Neural progenitor cell (in vitro differentiated cells): ENCODE results near the gene PNLDC1. TPM values are rescaled to one million over a fixed set of nuclear protein-coding genes. Genes with fewer than 3 reads are reported as not detected.

Source experiments
- DNase-seq: peaks from one replicate; pipeline ENCODE4 v3.0.0-alpha.2; 2016; ENCODE audit warnings: low spot score
- H2AFZ ChIP-seq: fragments of 200-600 bp; sonication (generic); replicated peaks from 2 replicates; pipeline ENCODE4 v1.6.1; 2016; ENCODE audit warnings: antibody characterized with exemption
- H3F3A ChIP-seq: fragments of 200-600 bp; sonication (generic); 2 replicates; pipeline ENCODE4 v1.6.1; 2016; ENCODE audit warnings: antibody characterized with exemption, low read depth
- H3K27ac ChIP-seq: fragments of 200-600 bp; sonication (generic); 2 replicates; pipeline ENCODE4 v1.5.1; 2016; ENCODE audit warnings: mild to moderate bottlenecking
- H3K27me3 ChIP-seq: fragments of 200-600 bp; sonication (generic); 2 replicates; pipeline ENCODE4 v1.6.1; 2016; ENCODE audit warnings: mild to moderate bottlenecking, moderate library complexity
- H3K36me3 ChIP-seq: fragments of 200-600 bp; sonication (generic); 2 replicates; pipeline ENCODE4 v1.5.1; 2016
- H3K4me1 ChIP-seq: fragments of 200-600 bp; sonication (generic); 2 replicates; pipeline ENCODE4 v1.6.1; 2016; ENCODE audit warnings: mixed run types
- H3K4me2 ChIP-seq: fragments of 200-600 bp; sonication (generic); 2 replicates; pipeline ENCODE4 v1.6.1; 2016
- H3K4me3 ChIP-seq: fragments of 200-600 bp; sonication (generic); 2 replicates; pipeline ENCODE4 v1.5.1; 2016
- H3K79me2 ChIP-seq: fragments of 200-600 bp; sonication (generic); 2 replicates; pipeline ENCODE4 v1.6.1; 2016; ENCODE audit warnings: low read depth
- H3K9ac ChIP-seq: fragments of 200-600 bp; sonication (generic); 2 replicates; pipeline ENCODE4 v1.6.1; 2016
- H3K9me3 ChIP-seq: fragments of 200-600 bp; sonication (generic); 2 replicates; pipeline ENCODE4 v1.5.1; 2016; ENCODE audit warnings: low read depth
- H4K20me1 ChIP-seq: fragments of 200-600 bp; sonication (generic); 2 replicates; pipeline ENCODE4 v1.6.1; 2016; ENCODE audit warnings: low read depth
- H3K27ac Mint-ChIP-seq: 3 replicates; pipeline ENCODE4 v1.8.0; 2021; ENCODE audit warnings: mixed read lengths
- H3K27me3 Mint-ChIP-seq: 2 replicates; pipeline ENCODE4 v1.8.0; 2022; ENCODE audit warnings: low read depth, mild to moderate bottlenecking, inconsistent platforms, moderate library complexity, mixed read lengths; ENCODE audit not compliant: insufficient read depth
- H3K36me3 Mint-ChIP-seq: 3 replicates; pipeline ENCODE4 v1.8.0; 2021; ENCODE audit warnings: mixed read lengths
- H3K4me1 Mint-ChIP-seq: 3 replicates; pipeline ENCODE4 v1.8.0; 2021; ENCODE audit warnings: mixed read lengths
- H3K4me3 Mint-ChIP-seq: 3 replicates; pipeline ENCODE4 v1.8.0; 2021; ENCODE audit warnings: mild to moderate bottlenecking, moderate library complexity, mixed read lengths
- H3K9me3 Mint-ChIP-seq: 3 replicates; pipeline ENCODE4 v1.8.0; 2020; ENCODE audit warnings: mixed read lengths
- EZH2 ChIP-seq: fragments of 200-600 bp; sonication (generic); IDR thresholded peaks from 2 replicates; pipeline ENCODE4 v1.6.1; 2017; ENCODE audit warnings: antibody characterized with exemption, mild to moderate bottlenecking, moderate library complexity
- EZH2phosphoT487 ChIP-seq: fragments of 200-600 bp; sonication (generic); IDR thresholded peaks from 2 replicates; pipeline ENCODE4 v1.6.1; 2017; ENCODE audit warnings: antibody characterized with exemption
- total RNA-seq: library from RNA; depleted of rRNA; stranded (reverse); fragments of >200 nt; gene quantifications from 2 replicates; pipeline ENCODE4 v1.2.3, GENCODE V29; 2015; ENCODE audit warnings: low replicate concordance
- TF ChIP-seq, protein P1 (sequence below): fragments of 200-600 bp; sonication (generic); IDR thresholded peaks from 2 replicates; pipeline ENCODE4 v1.5.1; 2017; ENCODE audit warnings: antibody characterized with exemption, mild to moderate bottlenecking

Gene PNLDC1
- total RNA-seq, 1 donor from 2014 or later, result not detected

DNA sequence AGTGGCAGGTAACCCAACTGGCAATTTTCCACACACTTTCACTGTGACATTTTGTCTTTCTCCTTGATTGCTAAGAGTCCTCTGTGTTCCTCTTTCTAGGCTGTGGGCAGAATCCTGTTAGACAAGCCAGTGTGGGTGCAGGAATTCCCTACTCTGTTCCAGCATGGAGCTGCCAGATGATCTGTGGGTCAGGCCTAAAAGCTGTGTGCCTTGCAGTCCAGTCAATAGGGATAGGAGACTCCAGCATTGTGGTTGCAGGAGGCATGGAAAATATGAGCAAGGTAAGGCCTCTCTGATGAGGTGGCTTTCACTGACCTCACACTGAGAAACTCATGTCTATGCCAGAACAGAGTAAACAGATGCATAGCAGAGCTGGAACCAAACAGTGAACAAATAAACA lies 33.2 kb upstream of the PNLDC1 start:
- H3K27ac ChIP-seq, result no peak overlapping the region
- no peak overlapping the region for H2AFZ ChIP-seq
- H3K4me1 ChIP-seq, result peaks cover 7% of the 10 kb centered on the region
- DNase-seq, result no peak
- TF ChIP-seq EZH2, result no peak
- TF ChIP-seq, protein P1, sequence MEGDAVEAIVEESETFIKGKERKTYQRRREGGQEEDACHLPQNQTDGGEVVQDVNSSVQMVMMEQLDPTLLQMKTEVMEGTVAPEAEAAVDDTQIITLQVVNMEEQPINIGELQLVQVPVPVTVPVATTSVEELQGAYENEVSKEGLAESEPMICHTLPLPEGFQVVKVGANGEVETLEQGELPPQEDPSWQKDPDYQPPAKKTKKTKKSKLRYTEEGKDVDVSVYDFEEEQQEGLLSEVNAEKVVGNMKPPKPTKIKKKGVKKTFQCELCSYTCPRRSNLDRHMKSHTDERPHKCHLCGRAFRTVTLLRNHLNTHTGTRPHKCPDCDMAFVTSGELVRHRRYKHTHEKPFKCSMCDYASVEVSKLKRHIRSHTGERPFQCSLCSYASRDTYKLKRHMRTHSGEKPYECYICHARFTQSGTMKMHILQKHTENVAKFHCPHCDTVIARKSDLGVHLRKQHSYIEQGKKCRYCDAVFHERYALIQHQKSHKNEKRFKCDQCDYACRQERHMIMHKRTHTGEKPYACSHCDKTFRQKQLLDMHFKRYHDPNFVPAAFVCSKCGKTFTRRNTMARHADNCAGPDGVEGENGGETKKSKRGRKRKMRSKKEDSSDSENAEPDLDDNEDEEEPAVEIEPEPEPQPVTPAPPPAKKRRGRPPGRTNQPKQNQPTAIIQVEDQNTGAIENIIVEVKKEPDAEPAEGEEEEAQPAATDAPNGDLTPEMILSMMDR, result no peak
- TF ChIP-seq EZH2phosphoT487, result no peak
- Mint-ChIP-seq H3K27ac (no peak overlapping the region), H3K9me3 (peaks cover 3% of the 10 kb centered on the region), H3K36me3 (peaks cover 59% of the 10 kb centered on the region), H3K4me1 (peaks cover 17% of the 10 kb centered on the region), H3K27me3 (peaks cover 4% of the 10 kb centered on the region), H3K4me3 (no peak overlapping the region)
- H3K27me3 ChIP-seq, result no peaks in the 10 kb centered on the region
- peaks cover 35% of the 10 kb centered on the region for H3K36me3 ChIP-seq
- no peak overlapping the region for H3K9ac ChIP-seq
- peaks cover 57% of the 10 kb centered on the region for H3K79me2 ChIP-seq
- no peak overlapping the region for H3K4me2 ChIP-seq
- no peak overlapping the region for H3K4me3 ChIP-seq
- H4K20me1 ChIP-seq, result no peaks in the 10 kb centered on the region
- H3F3A ChIP-seq, result peaks cover 7% of the 10 kb centered on the region
- peaks cover 6% of the 10 kb centered on the region for H3K9me3 ChIP-seq

- TF ChIP-seq, protein P1, result no peak
- no peak for TF ChIP-seq EZH2
- TF ChIP-seq EZH2phosphoT487, result no peak
- H3K36me3 ChIP-seq, result peaks cover 42% of the 10 kb centered on the region
Measured at GRCh38 chr6:159769470-159769869, 30.6 kb upstream of the PNLDC1 start.

DNA sequence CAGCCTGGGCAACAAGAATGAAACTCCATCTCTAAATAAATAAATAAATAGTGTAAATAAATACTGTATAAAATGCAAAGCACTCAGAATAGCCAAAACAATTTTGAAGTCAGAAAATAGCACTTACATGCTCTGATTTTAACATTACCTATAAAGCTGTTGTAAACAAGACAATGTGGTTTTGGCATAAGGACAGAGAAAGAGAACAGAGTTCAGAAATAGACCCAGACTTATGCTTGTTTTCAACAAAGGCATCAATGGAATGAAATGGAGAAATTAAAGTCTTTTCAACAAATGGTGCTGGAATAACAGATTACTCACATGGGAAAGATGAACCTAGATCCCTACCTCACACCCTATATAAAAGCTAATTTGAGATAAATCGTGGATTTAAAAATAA lies 27.9 kb upstream of the PNLDC1 start:
- Histone ChIP-seq H4K20me1 (no peaks in the 10 kb centered on the region), H3K9me3 (peaks cover 6% of the 10 kb centered on the region), H3K79me2 (peaks cover 11% of the 10 kb centered on the region), H3K27ac (no peak overlapping the region), H3K9ac (no peak overlapping the region), H3K4me1 (no peaks in the 10 kb centered on the region), H3K27me3 (no peaks in the 10 kb centered on the region), H3K4me3 (no peak overlapping the region), H2AFZ (no peak overlapping the region), H3F3A (peaks cover 22% of the 10 kb centered on the region), H3K36me3 (peaks cover 41% of the 10 kb centered on the region), H3K4me2 (no peak overlapping the region)
- H3K36me3 Mint-ChIP-seq, result peaks cover 55% of the 10 kb centered on the region
- DNase-seq, result no peak
- H3K9me3 Mint-ChIP-seq, result peaks cover 3% of the 10 kb centered on the region
- H3K4me3 Mint-ChIP-seq, result no peak overlapping the region
- peaks cover 2% of the 10 kb centered on the region for H3K27me3 Mint-ChIP-seq
- no peak overlapping the region for H3K27ac Mint-ChIP-seq
- no peak for TF ChIP-seq EZH2phosphoT487
- no peak for TF ChIP-seq EZH2
- TF ChIP-seq, protein P1, result no peak
- peaks cover 3% of the 10 kb centered on the region for H3K4me1 Mint-ChIP-seq

More at GRCh38 chr6:159769470-159769869, 30.6 kb upstream of the PNLDC1 start:
- Mint-ChIP-seq H3K9me3 (peaks cover 3% of the 10 kb centered on the region), H3K27me3 (no peaks in the 10 kb centered on the region), H3K4me3 (no peak overlapping the region), H3K4me1 (peaks cover 12% of the 10 kb centered on the region), H3K36me3 (peaks cover 53% of the 10 kb centered on the region), H3K27ac (no peak overlapping the region)
- Histone ChIP-seq H2AFZ (no peak overlapping the region), H3F3A (peaks cover 8% of the 10 kb centered on the region), H3K27ac (no peak overlapping the region), H3K27me3 (no peaks in the 10 kb centered on the region), H3K4me1 (no peaks in the 10 kb centered on the region), H3K4me3 (no peak overlapping the region), H3K4me2 (no peak overlapping the region), H3K9me3 (peaks cover 6% of the 10 kb centered on the region), H3K9ac (no peak overlapping the region), H3K79me2 (peaks cover 37% of the 10 kb centered on the region), H4K20me1 (no peaks in the 10 kb centered on the region)
- DNase-seq, result no peak
